Parathyroid adenoma (tissue), 2 donors: Measurements from ENCODE around the gene SLC24A3.

Experiments used
- H2AFZ ChIP-seq: fragments of 300-600 bp; sonication (generic); one replicate; pipeline ENCODE4 v1.7.0; 2017; ENCODE audit warnings: antibody characterized with exemption, mild to moderate bottlenecking
- H3K27ac ChIP-seq: fragments of 300-600 bp; sonication (generic); one replicate; pipeline ENCODE4 v1.7.0; 2017
- H3K27me3 ChIP-seq: fragments of 300-600 bp; sonication (generic); one replicate; pipeline ENCODE4 v1.7.0; 2017; ENCODE audit warnings: low read length; ENCODE audit not compliant: control insufficient read depth, insufficient read depth
- H3K36me3 ChIP-seq: fragments of 300-600 bp; sonication (generic); one replicate; pipeline ENCODE4 v1.7.0; 2017; ENCODE audit warnings: low read length; ENCODE audit not compliant: control insufficient read depth, insufficient read depth
- H3K4me1 ChIP-seq: fragments of 300-600 bp; sonication (generic); one replicate; pipeline ENCODE4 v1.7.0; 2017; ENCODE audit warnings: control low read depth
- H3K4me2 ChIP-seq: fragments of 300-600 bp; sonication (generic); one replicate; pipeline ENCODE4 v1.7.0; 2017; ENCODE audit warnings: low read length
- H3K4me3 ChIP-seq: fragments of 300-600 bp; sonication (generic); one replicate; pipeline ENCODE4 v1.7.0; 2017; ENCODE audit warnings: low read depth, low read length
- H3K79me2 ChIP-seq: fragments of 300-600 bp; sonication (generic); one replicate; pipeline ENCODE4 v1.7.0; 2017; ENCODE audit warnings: control low read depth
- H3K9ac ChIP-seq: fragments of 300-600 bp; sonication (generic); one replicate; pipeline ENCODE4 v1.7.0; 2017; ENCODE audit warnings: mild to moderate bottlenecking
- H3K9me3 ChIP-seq: fragments of 300-600 bp; sonication (generic); one replicate; pipeline ENCODE4 v1.7.0; 2017; ENCODE audit warnings: low read length; ENCODE audit not compliant: control insufficient read depth
- CTCF ChIP-seq: fragments of 300-600 bp; sonication (generic); IDR thresholded peaks from one replicate; pipeline ENCODE4 v1.7.0; 2017; ENCODE audit warnings: antibody characterized with exemption, mild to moderate bottlenecking
- donor health status: primary hyperparathyroidism.

SLC24A3 gene

GRCh38 chr20:19658137-19658536, 445.7 kb downstream of the SLC24A3 start:
- no peaks in the 10 kb centered on the region for H3K27me3 ChIP-seq
- no peak overlapping the region for H2AFZ ChIP-seq
- no peak overlapping the region for H3K9ac ChIP-seq
- peaks cover 6% of the 10 kb centered on the region for H3K4me1 ChIP-seq
- no peak overlapping the region for H3K27ac ChIP-seq
- H3K9me3 ChIP-seq, result no peaks in the 10 kb centered on the region
- no peaks in the 10 kb centered on the region for H3K36me3 ChIP-seq
- H3K4me2 ChIP-seq, result no peak overlapping the region
- TF ChIP-seq CTCF, result no peak
- H3K79me2 ChIP-seq, result no peaks in the 10 kb centered on the region
- no peak overlapping the region for H3K4me3 ChIP-seq

GRCh38 chr20:19659448-19659847, 447.0 kb downstream of the SLC24A3 start:
- H3K4me2 ChIP-seq, result no peak overlapping the region
- TF ChIP-seq CTCF, result no peak
- H3K9ac ChIP-seq, result no peak overlapping the region
- no peak overlapping the region for H3K4me3 ChIP-seq
- H3K9me3 ChIP-seq, result no peaks in the 10 kb centered on the region
- no peak overlapping the region for H2AFZ ChIP-seq
- H3K36me3 ChIP-seq, result no peaks in the 10 kb centered on the region
- H3K27me3 ChIP-seq, result no peaks in the 10 kb centered on the region
- no peaks in the 10 kb centered on the region for H3K79me2 ChIP-seq
- peaks cover 6% of the 10 kb centered on the region for H3K4me1 ChIP-seq
- H3K27ac ChIP-seq, result no peak overlapping the region

- no peak overlapping the region for H3K27ac ChIP-seq
- no peak overlapping the region for H3K4me3 ChIP-seq
- no peaks in the 10 kb centered on the region for H3K36me3 ChIP-seq
- no peak overlapping the region for H2AFZ ChIP-seq
- H3K9me3 ChIP-seq, result no peaks in the 10 kb centered on the region
- no peaks in the 10 kb centered on the region for H3K79me2 ChIP-seq
- H3K27me3 ChIP-seq, result no peaks in the 10 kb centered on the region
- H3K4me1 ChIP-seq, result peaks cover 6% of the 10 kb centered on the region
- no peak for TF ChIP-seq CTCF
- H3K4me2 ChIP-seq, result no peak overlapping the region
- H3K9ac ChIP-seq, result no peak overlapping the region
Measured at GRCh38 chr20:19660808-19661378, 448.5 kb downstream of the SLC24A3 start.

DNA sequence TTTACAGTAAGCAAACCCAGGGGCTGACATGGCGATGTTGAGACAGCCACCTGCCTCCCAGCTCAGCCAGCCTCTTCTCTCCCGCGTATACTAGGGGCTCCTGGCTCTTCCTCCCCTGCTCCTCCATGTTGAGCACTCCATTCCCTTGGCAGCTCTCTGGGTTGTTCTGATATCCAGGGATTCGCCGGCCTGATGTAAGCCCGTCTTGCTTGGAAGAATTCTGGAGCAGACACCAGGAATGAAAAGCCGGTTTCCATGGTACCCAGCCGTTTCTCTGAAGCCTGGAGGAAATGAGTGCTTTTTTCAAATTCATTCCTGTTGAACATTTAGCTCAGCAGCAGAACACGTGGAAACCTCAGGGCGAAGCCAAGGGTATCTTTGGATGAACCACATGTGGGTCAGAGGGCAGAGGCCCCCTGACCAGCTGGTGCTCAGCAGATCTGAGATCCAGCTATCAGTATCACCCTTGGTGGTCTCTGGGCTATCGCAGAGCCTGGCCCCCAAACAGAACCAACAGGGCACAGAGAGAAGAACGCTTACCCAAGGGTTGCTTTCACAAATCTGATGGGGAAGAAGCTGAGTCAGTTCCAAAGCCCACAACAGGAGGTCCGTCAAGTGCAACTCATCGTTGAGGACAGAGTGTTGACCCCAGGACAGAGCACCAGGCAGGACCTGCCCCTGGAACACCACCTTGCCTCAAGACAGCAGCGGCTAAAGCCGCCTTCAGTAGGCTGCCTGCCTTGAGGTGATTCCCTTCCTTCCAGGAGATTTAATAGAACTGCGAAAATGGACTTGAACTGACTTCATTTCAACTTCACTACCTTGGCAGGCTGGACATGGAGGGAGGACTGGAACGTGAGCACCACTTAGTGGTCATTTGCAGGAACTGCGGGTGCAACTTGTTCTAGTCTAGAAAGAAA, 449.5 kb downstream of the SLC24A3 start:
- no peaks in the 10 kb centered on the region for H3K27me3 ChIP-seq
- no peak overlapping the region for H3K9ac ChIP-seq
- no peaks in the 10 kb centered on the region for H3K79me2 ChIP-seq
- H3K4me3 ChIP-seq, result no peak overlapping the region
- TF ChIP-seq CTCF, result peak; percentile 99
- H3K4me2 ChIP-seq, result no peak overlapping the region
- peaks cover 6% of the 10 kb centered on the region for H3K4me1 ChIP-seq
- no peak overlapping the region for H3K27ac ChIP-seq
- H2AFZ ChIP-seq, result peak overlapping the region; percentile 6
- no peaks in the 10 kb centered on the region for H3K36me3 ChIP-seq
- no peaks in the 10 kb centered on the region for H3K9me3 ChIP-seq
